HL-60/S4 treated with retinoic acid at 250 ng/mL for 4 days and 3 days (cell line): ENCODE measurements around the gene HDAC4.

Experiments used
- in situ Hi-C: fragments of 300-500 bp; cut with MboI; formaldehyde crosslinking; loops from 2 replicates; pipeline ENCODE4 v1.7.0; 2022; ENCODE audit warnings: low sequenced_read_pairs

HDAC4 gene

GRCh38 chr2:239194731-239195317, 206.0 kb downstream of the HDAC4 start:
- in situ Hi-C loops: no loop called here

- in situ Hi-C loops: no loop called here
Observed at GRCh38 chr2:239193925-239194677, 206.7 kb downstream of the HDAC4 start.

- in situ Hi-C loops: no loop called here
Observed at GRCh38 chr2:239193401-239193811, 207.4 kb downstream of the HDAC4 start.

- in situ Hi-C loops: no loop called here
Observed at GRCh38 chr2:239192975-239193374, 207.8 kb downstream of the HDAC4 start.

GRCh38 chr2:239192456-239192855, 208.4 kb downstream of the HDAC4 start:
- in situ Hi-C loops: no loop called here

- in situ Hi-C loops: no loop called here
Observed at GRCh38 chr2:239190921-239191885, 209.6 kb downstream of the HDAC4 start.

GRCh38 chr2:239190361-239190760, 210.5 kb downstream of the HDAC4 start:
- in situ Hi-C loops: no loop called here

GRCh38 chr2:239189711-239190131, 211.1 kb downstream of the HDAC4 start:
- in situ Hi-C loops: no loop called here

GRCh38 chr2:239188536-239188935, 212.3 kb downstream of the HDAC4 start:
- in situ Hi-C loops: no loop called here

GRCh38 chr2:239187464-239188253, 213.2 kb downstream of the HDAC4 start:
- in situ Hi-C loops: no loop called here

GRCh38 chr2:239186516-239187357, 214.1 kb downstream of the HDAC4 start:
- in situ Hi-C loops: no loop called here

GRCh38 chr2:239184968-239185903, 215.6 kb downstream of the HDAC4 start:
- in situ Hi-C loops: no loop called here

- in situ Hi-C loops: no loop called here
Observed at GRCh38 chr2:239184179-239184578, 216.6 kb downstream of the HDAC4 start.

- in situ Hi-C loops: no loop called here
Observed at GRCh38 chr2:239182981-239183791, 217.6 kb downstream of the HDAC4 start.

GRCh38 chr2:239181903-239182581, 218.8 kb downstream of the HDAC4 start:
- in situ Hi-C loops: no loop called here

- in situ Hi-C loops: no loop called here
Observed at GRCh38 chr2:239181074-239181902, 219.5 kb downstream of the HDAC4 start.
